Mammary epithelial cell (primary cell): ENCODE data around the gene EMP1.
"Not testable (repeated sequence)": the region's sequence is repeated elsewhere in the genome, so short reads cannot be mapped to it uniquely, and the experiment has no call there.

Experiments
- CTCF ChIP-seq, 2 donors: IDR thresholded peaks in 1 of 2; conservative IDR thresholded peaks in 1 of 2; 2 replicates each; pipeline ENCODE4 v1.5.1; 2011 to 2012; ENCODE audit warnings: inconsistent platforms in 2 of 2, low read length in 2 of 2, mild to moderate bottlenecking in 2 of 2, control low read depth in 1 of 2, low read depth in 1 of 2; ENCODE audit not compliant: insufficient read depth in 1 of 2; ENCODE audit errors: extremely low read depth in 1 of 2
- EZH2 ChIP-seq: IDR thresholded peaks from 2 replicates; pipeline ENCODE4 v1.6.1; 2012; ENCODE audit warnings: low read length, inconsistent platforms, borderline replicate concordance

GRCh38 chr12:13267826-13268225 lies 71.3 kb downstream of the EMP1 start:
- not testable (repeated sequence) for TF ChIP-seq EZH2; CTCF (conservative IDR thresholded peaks at IDR 0.05 in 1 of 2, IDR thresholded peaks at IDR 0.05 in 1 of 2; ENCODE audit: extremely low read depth in 1 of 2, insufficient read depth in 1 of 2, low read depth in 1 of 2, low read length in 2 of 2)
